ENCODE measurements around the gene ARL17B. TPM values are rescaled to one million over a fixed set of nuclear protein-coding genes. Genes with fewer than 3 reads are reported as not detected.
"Not testable (repeated sequence)": the region's sequence is repeated elsewhere in the genome, so short reads cannot be mapped to it uniquely, and the experiment has no call there.

The ARL17B gene
- total and polyA plus RNA-seq, 8 donors, result 11.9 to 32.1 (median 20.8) TPM

- TF ChIP-seq CTCF (IDR thresholded peaks at IDR 0.05), result no peak
- H3K4me1 ChIP-seq, result no peaks in the 10 kb centered on the region
- no peak overlapping the region for H3K27ac ChIP-seq
- DNase-seq, result no peak
- H3K27me3 ChIP-seq, result no peaks in the 10 kb centered on the region
- H3K36me3 ChIP-seq, result no peaks in the 10 kb centered on the region
- intact Hi-C loops (cut with DNase I), result no loop called here
- no peak for ATAC-seq
- H3K4me3 ChIP-seq, result no peak overlapping the region
- H3K9me3 ChIP-seq, result no peaks in the 10 kb centered on the region
Measured at GRCh38 chr17:46273541-46274236, 87.9 kb downstream of the ARL17B start.

DNA sequence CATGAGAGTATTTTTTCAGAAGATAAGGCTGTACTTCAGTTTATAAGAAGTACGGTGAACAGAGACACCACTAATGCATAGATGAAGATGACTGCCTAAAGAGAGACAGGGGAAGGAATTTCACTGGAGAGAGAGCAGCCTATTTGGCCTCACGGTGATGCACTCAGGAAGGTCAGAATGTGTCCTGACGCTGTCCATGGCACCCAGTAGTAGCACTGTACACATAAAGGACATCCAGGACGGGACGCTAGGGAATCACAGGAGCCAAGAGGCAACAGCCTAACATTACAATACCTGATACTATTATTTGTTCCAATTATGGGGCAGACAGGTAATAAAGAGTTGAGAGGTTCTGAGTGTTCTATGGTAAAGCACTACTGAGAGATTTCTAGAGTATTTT is 91.5 kb downstream of the ARL17B start:
- H3K27ac ChIP-seq, result no peak overlapping the region
- no peaks in the 10 kb centered on the region for H3K36me3 ChIP-seq
- ATAC-seq (no peak), DNase-seq (no peak)
- no peak for TF ChIP-seq CTCF (IDR thresholded peaks at IDR 0.05)
- H3K4me1 ChIP-seq, result peaks cover 5 to 17% of the 10 kb centered on the region in 2 donors
- intact Hi-C loops (cut with DNase I), result no loop called here
- H3K4me3 ChIP-seq, result no peak overlapping the region
- no peaks in the 10 kb centered on the region for H3K27me3 ChIP-seq
- H3K9me3 ChIP-seq, result no peaks in the 10 kb centered on the region

DNA sequence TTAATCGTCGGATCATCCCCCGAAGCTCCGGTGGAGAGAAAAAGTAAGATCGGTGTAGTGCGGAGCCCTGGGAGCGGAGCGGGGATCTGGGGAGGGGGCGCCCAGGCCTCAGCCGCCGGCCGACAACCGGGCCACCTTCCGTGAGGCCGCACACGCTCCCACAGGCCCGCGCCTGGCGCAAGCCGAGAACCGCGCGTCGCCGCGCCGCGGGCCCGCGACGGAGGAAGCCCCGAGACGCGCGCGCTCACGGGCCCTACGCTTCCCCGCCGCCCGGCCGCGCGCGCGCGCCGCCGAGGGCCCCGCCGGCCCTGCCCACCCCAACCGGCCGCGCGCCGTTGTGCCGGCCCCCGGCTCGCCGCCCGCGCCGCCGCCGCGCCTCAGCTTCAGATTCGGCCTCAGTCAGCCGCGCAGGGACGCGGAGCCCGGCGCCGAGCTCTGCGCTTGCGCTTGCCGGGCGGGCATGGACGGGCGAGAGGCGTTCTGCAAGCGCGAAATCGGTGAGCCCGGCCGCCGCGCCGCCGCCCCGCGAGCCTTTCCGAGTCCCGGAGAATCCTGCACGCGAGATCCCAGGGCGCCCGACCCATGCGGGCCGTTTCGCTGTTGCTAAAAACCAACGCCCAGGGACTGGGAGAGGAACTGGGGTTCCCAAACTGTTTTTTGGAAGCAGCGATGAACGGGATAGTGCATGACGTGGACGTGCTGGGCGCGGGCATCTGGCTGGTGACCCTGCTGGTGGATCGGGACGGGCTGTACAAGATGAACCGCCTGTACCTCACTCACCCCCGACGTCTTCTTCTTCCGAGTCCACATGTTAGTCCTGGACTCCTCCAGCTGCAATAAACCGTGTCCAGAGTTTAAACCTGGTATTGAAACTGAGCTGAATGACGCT is 94.7 kb downstream of the ARL17B start:
- intact Hi-C loops (cut with DNase I), result no loop called here
- peak; percentile 94 for ATAC-seq
- Histone ChIP-seq H3K4me3 (peak overlapping the region; percentile 69 to 72), H3K27me3 (no peaks in the 10 kb centered on the region), H3K9me3 (no peaks in the 10 kb centered on the region), H3K27ac (peak overlapping the region; percentile 93), H3K36me3 (no peaks in the 10 kb centered on the region), H3K4me1 (peaks cover 5 to 17% of the 10 kb centered on the region in 2 donors)
- peak; percentile 89 to 96 (median 91) for DNase-seq
- TF ChIP-seq CTCF (IDR thresholded peaks at IDR 0.05), result no peak

- H3K9me3 ChIP-seq; intact Hi-C loops (cut with DNase I); H3K36me3 ChIP-seq; H3K27me3 ChIP-seq: not testable (repeated sequence)
- ATAC-seq (peak; percentile 6), DNase-seq (peak in 1 of 4 donors; percentile 27)
- peaks cover 5 to 17% of the 10 kb centered on the region in 2 donors for H3K4me1 ChIP-seq
- H3K27ac ChIP-seq, result peak overlapping the region; percentile 83 to 87
- peak overlapping the region; percentile 47 to 69 for H3K4me3 ChIP-seq
Measured at GRCh38 chr17:46266063-46266655, 95.4 kb downstream of the ARL17B start.

GRCh38 chr17:46264456-46265198 is 96.9 kb downstream of the ARL17B start:
- no peaks in the 10 kb centered on the region for H3K27me3 ChIP-seq
- no peak overlapping the region for H3K4me3 ChIP-seq
- DNase-seq (no peak), ATAC-seq (no peak)
- no peaks in the 10 kb centered on the region for H3K36me3 ChIP-seq
- no peak for TF ChIP-seq CTCF (IDR thresholded peaks at IDR 0.05)
- no peak overlapping the region for H3K27ac ChIP-seq
- H3K4me1 ChIP-seq, result peaks cover 5 to 17% of the 10 kb centered on the region in 2 donors
- intact Hi-C loops (cut with DNase I), result no loop called here
- H3K9me3 ChIP-seq, result no peaks in the 10 kb centered on the region

Measured in left lung (tissue), 10 donors.